A549 treated with AZD2906 at 1 μM for 4 hours (cell line): ENCODE data around the gene MYL10. TPM values are rescaled to one million over a fixed set of nuclear protein-coding genes. Genes with fewer than 3 reads are reported as not detected.

Experiments used
- total RNA-seq: library from RNA; stranded (reverse); fragments of 200-300 nt; extraction: Qiagen RNA extraction; gene quantifications from 5 replicates; pipeline ENCODE4 v1.2.3, GENCODE V29; 2022

Gene MYL10
- total RNA-seq, result not detected in 5 replicates

GRCh38 chr7:101629171-101629570 is at the start of gene MYL10:
TSS of gene MYL10 (minus strand) at chr7:101629296. CDS start at chr7:101629118, 178 bp downstream.

Other genes with a start within 250 kb of the MYL10 start
- 42.1 to 47.9 TPM (median 47.5 TPM) in 5 replicates for gene CUX1, start 188.3 kb upstream of the MYL10 start, total RNA-seq